HepG2 (cell line): Measurements from ENCODE around the gene RHOT2. TPM values are rescaled to one million over a fixed set of nuclear protein-coding genes. Genes with fewer than 3 reads are reported as not detected.

ENCODE experiments used
- FOXP1 ChIP-seq, 2 experiments: fragments of 450-650 bp in 1 of 2; IDR thresholded peaks; 2 replicates each; pipeline ENCODE4 v1.6.1; 2017 to 2018; ENCODE audit warnings: antibody characterized with exemption in 1 of 2
- MNT ChIP-seq: fragments of 450-650 bp; IDR thresholded peaks from 2 replicates; pipeline ENCODE4 v1.6.1; 2016
- MTF2 ChIP-seq: sonication (generic); formaldehyde crosslinking; IDR thresholded peaks from 2 replicates; pipeline ENCODE4 v1.5.0; 2020; ENCODE audit warnings: missing genetic modification reagents, borderline replicate concordance
- NCOR1 ChIP-seq: fragments of 200-600 bp; sonication (generic); IDR thresholded peaks from 2 replicates; pipeline ENCODE4 v1.7.0; 2017; ENCODE audit warnings: antibody characterized with exemption, low read length, borderline replicate concordance
- TBL1XR1 ChIP-seq: fragments of 150-350 bp; IDR thresholded peaks from 2 replicates; pipeline ENCODE4 v1.6.1; 2014; ENCODE audit warnings: borderline replicate concordance, low read length; ENCODE audit not compliant: partially characterized antibody
- ZMYM4 ChIP-seq: sonication (generic); formaldehyde crosslinking; IDR thresholded peaks from 2 replicates; pipeline ENCODE4 v1.8.1; 2023; ENCODE audit warnings: mild to moderate bottlenecking, missing genetic modification reagents
- ZNF550 ChIP-seq: sonication (generic); formaldehyde crosslinking; IDR thresholded peaks from 2 replicates; pipeline ENCODE4 v1.4.0; 2020; ENCODE audit warnings: mild to moderate bottlenecking, missing genetic modification reagents, borderline replicate concordance
- polyA plus RNA-seq, 8 experiments: library from polyadenylated mRNA; depleted of rRNA in 3 of 8; stranded (reverse) in 7 of 8; unstranded in 1 of 8; fragments of >200 nt; fragmentation: Illumina TruSeq in 4 of 8; extraction: Trizol in 4 of 8; gene quantifications; 2 replicates each; pipeline versions ENCODE4 v1.2.1 to v1.2.3, GENCODE V29; 2011 to 2016; ENCODE audit warnings: low read depth in 4 of 8, missing spikeins in 1 of 8, mixed read lengths in 1 of 8; ENCODE audit not compliant: insufficient read depth in 1 of 8
- total RNA-seq, 5 experiments: library from RNA; depleted of rRNA; stranded (reverse); fragments of >200 nt; fragmentation: Illumina TruSeq; extraction: Trizol; gene quantifications; 2 replicates each; pipeline ENCODE4 v1.2.3, GENCODE V29; 2016; ENCODE audit warnings: low read depth in 1 of 5
- TF ChIP-seq, protein P1 (sequence below): sonication (generic); formaldehyde crosslinking; IDR thresholded peaks from 2 replicates; pipeline ENCODE4 v1.5.0; 2020; ENCODE audit warnings: mild to moderate bottlenecking, missing genetic modification reagents, borderline replicate concordance
- TF ChIP-seq, protein P2 (sequence below), 2 experiments: fragments of 450-650 bp in 1 of 2; sonication (generic) in 1 of 2; formaldehyde crosslinking in 1 of 2; IDR thresholded peaks; 2 replicates each; pipeline versions ENCODE4 v1.6.1 to v1.8.0; 2016 to 2022; ENCODE audit warnings: antibody characterized with exemption in 1 of 2, mild to moderate bottlenecking in 1 of 2, missing genetic modification reagents in 1 of 2

Gene RHOT2
- total and polyA plus RNA-seq, 2 of the 13 experiments (the other 11 are each of a cell fraction or from before 2014, with no cell fraction given) = 63.6 to 76.9 TPM

DNA sequence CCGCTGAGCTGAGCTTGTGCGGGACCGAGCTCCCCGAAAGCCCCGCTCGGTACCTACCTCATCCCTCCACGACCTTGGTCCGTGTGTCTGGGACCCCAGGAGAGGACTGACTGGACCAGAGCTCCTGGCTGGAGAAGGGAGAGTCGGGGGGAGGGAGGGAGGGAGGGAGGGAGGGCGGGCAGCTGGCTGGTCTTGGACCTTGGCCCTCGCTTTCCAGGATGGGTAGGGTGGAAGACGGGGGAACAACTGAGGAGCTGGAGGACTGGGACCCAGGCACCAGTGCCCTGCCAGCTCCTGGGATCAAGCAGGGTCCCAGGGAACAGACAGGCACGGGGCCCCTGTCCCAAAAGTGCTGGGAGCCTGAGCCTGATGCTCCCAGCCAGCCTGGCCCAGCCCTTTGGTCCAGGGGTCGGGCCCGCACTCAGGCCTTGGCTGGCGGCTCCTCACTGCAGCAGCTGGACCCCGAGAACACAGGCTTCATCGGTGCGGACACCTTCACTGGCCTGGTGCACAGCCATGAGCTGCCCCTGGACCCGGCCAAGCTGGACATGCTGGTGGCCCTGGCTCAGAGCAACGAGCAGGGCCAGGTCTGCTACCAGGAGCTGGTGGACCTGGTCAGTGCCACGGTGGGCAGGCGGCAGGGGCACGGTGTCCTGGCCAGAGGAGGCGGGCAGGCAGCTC lies 8.1 kb downstream of the RHOT2 start (continued):
- TF ChIP-seq FOXP1 (IDR thresholded peaks at IDR 0.05) (no peak), FOXP1 (CRISPR knock-in tag; IDR thresholded peaks at IDR 0.05) (no peak), MNT (no peak), NCOR1 (no peak), TBL1XR1 (no peak), ZMYM4 (CRISPR knock-in tag) (no peak), MTF2 (CRISPR knock-in tag) (no peak), ZNF550 (CRISPR knock-in tag) (no peak)
- TF ChIP-seq, protein P1, sequence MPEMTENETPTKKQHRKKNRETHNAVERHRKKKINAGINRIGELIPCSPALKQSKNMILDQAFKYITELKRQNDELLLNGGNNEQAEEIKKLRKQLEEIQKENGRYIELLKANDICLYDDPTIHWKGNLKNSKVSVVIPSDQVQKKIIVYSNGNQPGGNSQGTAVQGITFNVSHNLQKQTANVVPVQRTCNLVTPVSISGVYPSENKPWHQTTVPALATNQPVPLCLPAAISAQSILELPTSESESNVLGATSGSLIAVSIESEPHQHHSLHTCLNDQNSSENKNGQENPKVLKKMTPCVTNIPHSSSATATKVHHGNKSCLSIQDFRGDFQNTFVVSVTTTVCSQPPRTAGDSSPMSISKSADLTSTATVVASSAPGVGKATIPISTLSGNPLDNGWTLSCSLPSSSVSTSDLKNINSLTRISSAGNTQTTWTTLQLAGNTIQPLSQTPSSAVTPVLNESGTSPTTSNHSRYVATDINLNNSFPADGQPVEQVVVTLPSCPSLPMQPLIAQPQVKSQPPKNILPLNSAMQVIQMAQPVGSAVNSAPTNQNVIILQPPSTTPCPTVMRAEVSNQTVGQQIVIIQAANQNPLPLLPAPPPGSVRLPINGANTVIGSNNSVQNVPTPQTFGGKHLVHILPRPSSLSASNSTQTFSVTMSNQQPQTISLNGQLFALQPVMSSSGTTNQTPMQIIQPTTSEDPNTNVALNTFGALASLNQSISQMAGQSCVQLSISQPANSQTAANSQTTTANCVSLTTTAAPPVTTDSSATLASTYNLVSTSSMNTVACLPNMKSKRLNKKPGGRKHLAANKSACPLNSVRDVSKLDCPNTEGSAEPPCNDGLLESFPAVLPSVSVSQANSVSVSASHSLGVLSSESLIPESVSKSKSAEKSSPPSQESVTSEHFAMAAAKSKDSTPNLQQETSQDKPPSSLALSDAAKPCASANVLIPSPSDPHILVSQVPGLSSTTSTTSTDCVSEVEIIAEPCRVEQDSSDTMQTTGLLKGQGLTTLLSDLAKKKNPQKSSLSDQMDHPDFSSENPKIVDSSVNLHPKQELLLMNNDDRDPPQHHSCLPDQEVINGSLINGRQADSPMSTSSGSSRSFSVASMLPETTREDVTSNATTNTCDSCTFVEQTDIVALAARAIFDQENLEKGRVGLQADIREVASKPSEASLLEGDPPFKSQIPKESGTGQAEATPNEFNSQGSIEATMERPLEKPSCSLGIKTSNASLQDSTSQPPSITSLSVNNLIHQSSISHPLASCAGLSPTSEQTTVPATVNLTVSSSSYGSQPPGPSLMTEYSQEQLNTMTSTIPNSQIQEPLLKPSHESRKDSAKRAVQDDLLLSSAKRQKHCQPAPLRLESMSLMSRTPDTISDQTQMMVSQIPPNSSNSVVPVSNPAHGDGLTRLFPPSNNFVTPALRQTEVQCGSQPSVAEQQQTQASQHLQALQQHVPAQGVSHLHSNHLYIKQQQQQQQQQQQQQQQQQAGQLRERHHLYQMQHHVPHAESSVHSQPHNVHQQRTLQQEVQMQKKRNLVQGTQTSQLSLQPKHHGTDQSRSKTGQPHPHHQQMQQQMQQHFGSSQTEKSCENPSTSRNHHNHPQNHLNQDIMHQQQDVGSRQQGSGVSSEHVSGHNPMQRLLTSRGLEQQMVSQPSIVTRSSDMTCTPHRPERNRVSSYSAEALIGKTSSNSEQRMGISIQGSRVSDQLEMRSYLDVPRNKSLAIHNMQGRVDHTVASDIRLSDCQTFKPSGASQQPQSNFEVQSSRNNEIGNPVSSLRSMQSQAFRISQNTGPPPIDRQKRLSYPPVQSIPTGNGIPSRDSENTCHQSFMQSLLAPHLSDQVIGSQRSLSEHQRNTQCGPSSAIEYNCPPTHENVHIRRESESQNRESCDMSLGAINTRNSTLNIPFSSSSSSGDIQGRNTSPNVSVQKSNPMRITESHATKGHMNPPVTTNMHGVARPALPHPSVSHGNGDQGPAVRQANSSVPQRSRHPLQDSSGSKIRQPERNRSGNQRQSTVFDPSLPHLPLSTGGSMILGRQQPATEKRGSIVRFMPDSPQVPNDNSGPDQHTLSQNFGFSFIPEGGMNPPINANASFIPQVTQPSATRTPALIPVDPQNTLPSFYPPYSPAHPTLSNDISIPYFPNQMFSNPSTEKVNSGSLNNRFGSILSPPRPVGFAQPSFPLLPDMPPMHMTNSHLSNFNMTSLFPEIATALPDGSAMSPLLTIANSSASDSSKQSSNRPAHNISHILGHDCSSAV = no peak
- TF ChIP-seq, protein P2, sequence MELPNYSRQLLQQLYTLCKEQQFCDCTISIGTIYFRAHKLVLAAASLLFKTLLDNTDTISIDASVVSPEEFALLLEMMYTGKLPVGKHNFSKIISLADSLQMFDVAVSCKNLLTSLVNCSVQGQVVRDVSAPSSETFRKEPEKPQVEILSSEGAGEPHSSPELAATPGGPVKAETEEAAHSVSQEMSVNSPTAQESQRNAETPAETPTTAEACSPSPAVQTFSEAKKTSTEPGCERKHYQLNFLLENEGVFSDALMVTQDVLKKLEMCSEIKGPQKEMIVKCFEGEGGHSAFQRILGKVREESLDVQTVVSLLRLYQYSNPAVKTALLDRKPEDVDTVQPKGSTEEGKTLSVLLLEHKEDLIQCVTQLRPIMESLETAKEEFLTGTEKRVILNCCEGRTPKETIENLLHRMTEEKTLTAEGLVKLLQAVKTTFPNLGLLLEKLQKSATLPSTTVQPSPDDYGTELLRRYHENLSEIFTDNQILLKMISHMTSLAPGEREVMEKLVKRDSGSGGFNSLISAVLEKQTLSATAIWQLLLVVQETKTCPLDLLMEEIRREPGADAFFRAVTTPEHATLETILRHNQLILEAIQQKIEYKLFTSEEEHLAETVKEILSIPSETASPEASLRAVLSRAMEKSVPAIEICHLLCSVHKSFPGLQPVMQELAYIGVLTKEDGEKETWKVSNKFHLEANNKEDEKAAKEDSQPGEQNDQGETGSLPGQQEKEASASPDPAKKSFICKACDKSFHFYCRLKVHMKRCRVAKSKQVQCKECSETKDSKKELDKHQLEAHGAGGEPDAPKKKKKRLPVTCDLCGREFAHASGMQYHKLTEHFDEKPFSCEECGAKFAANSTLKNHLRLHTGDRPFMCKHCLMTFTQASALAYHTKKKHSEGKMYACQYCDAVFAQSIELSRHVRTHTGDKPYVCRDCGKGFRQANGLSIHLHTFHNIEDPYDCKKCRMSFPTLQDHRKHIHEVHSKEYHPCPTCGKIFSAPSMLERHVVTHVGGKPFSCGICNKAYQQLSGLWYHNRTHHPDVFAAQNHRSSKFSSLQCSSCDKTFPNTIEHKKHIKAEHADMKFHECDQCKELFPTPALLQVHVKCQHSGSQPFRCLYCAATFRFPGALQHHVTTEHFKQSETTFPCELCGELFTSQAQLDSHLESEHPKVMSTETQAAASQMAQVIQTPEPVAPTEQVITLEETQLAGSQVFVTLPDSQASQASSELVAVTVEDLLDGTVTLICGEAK (IDR thresholded peaks at IDR 0.05) = no peak
- TF ChIP-seq, protein P2 (CRISPR knock-in tag; IDR thresholded peaks at IDR 0.05) = no peak
